Thyroid gland (tissue), 4 donors: ENCODE data around the gene ASCL5.

Experiments used
- CTCF ChIP-seq, 6 experiments: fragments of 200-600 bp in 3 of 6; fragments of 450-650 bp in 3 of 6; sonication (generic) in 3 of 6; IDR thresholded peaks; one replicate each; pipeline ENCODE4 v1.5.1; 2016 to 2019; ENCODE audit warnings: antibody characterized with exemption in 6 of 6, mild to moderate bottlenecking in 2 of 6, inconsistent platforms in 1 of 6, moderate library complexity in 1 of 6
- POLR2A ChIP-seq, 2 donors: fragments of 450-650 bp; IDR thresholded peaks; one replicate each; pipeline ENCODE4 v1.6.1; 2017; ENCODE audit warnings: antibody characterized with exemption in 2 of 2, mild to moderate bottlenecking in 2 of 2, moderate library complexity in 1 of 2

- TF ChIP-seq CTCF (IDR thresholded peaks at IDR 0.05) (no peak), POLR2A (IDR thresholded peaks at IDR 0.05) (peak in 1 of 2 donors; percentile 46)
Measured at GRCh38 chr1:201154389-201155165, 27.6 kb upstream of the ASCL5 start, which contains the start of gene TMEM9.
